Measurements from ENCODE around the gene MTM1.

Gene MTM1

DNA sequence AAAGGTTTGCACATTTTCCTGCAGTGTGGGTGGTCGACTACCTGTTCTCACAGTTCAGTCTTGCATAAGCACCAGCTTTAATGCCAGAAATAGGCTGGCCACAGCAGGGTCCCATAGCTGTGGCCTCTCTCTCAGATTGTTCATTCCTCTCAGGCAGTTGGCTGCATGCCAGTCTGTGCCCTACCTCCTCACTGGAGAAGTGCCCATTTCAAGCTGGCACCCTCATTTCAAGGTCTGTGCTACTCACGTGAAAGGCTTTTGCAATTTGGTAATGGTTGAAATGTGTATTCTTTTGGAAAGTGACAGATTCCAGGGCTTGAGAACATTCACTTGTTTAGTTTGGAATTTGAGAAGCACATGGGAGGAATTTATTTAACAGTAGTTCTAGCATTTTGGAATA, 95.9 kb downstream of the MTM1 start:
- no peak for DNase-seq (ENCODE audit: low spot score)

DNA sequence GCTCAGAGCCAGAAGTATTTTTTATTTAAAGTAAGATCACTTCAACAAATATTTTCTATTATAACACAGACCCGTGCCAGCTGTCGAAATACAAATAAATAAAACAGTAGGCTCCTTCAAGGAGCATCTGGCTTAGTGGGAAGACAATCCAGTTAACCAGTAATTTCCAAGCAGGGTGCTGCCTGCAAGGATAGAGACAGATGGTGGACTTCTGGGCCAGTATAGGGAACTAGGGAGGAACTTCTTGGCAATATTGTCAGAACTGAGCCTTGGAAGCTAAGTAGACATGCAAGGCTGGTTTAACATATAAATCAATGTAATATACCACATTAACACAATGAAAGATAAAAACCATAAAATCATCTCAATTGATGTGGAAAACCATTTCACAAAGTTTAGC, 107.8 kb downstream of the MTM1 start:
- no peak for DNase-seq (ENCODE audit: low spot score)

DNA sequence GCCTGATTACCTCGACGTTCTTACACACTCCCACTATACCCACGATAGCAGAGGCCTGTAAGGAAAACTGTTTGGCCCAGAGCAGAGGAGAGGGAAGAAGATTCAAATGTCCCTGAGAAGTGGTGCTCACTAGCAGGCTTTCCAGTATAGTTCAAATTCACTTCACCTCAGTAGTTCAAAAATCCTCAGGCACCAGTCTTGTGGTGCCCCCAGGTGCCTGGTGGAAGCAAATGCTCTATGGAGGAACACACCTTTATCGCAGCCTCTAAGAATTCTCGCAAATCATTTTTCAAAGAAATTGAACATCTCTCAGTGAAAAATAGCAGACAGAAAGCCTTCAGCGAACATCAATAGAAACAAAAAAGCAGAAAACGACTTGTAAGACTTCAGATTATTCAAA, 112.6 kb downstream of the MTM1 start:
- no peak for DNase-seq (ENCODE audit: low spot score)

DNA sequence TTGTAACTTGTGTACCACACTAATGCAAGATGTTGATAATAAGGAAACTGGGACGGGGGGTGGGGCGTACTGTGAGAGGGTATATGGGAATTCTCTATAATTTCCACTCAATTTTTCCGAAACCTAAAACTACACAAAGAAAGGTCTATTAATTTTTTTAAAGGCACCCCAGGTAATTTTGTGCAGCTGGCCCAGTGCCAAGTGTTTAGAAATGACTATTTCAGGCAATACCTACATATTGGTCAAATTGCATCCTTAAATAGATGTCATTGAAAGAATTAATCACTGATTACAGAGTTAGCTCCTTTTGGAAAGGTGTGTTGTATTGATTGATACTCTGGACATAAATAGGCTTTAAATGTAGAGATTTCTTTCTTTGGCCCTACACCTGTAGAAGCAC, 114.7 kb downstream of the MTM1 start:
- DNase-seq (ENCODE audit: low spot score) = no peak

DNA sequence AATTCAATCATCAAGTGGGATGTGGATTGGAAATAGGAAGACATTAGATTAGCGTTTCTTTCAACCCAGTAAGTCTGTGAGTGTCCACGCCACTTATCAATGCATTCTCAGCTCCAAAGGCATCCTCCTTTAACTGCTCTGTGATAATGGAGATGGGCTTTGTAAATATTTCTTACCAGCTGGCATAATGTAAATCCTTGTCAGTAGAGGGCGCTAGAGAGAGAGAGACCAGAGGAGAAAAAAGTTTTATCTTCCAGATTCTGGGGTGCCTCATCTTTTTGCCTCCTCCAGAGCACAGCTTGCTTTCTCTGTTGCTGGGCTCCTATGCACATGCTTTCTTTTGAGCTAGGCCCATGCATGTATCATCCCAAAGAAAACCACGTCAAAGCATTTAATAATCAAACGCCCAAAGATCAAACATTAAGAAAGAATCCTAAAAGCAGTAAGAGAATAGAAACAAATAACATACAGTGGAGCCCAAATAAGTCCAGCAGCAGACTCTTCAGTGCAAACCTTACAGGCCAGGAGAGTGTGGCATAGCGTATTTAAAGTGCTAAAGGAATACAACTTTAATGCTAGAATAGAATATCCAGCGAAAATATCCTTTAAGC, 115.2 kb downstream of the MTM1 start:
- DNase-seq (ENCODE audit: low spot score) = no peak

DNA sequence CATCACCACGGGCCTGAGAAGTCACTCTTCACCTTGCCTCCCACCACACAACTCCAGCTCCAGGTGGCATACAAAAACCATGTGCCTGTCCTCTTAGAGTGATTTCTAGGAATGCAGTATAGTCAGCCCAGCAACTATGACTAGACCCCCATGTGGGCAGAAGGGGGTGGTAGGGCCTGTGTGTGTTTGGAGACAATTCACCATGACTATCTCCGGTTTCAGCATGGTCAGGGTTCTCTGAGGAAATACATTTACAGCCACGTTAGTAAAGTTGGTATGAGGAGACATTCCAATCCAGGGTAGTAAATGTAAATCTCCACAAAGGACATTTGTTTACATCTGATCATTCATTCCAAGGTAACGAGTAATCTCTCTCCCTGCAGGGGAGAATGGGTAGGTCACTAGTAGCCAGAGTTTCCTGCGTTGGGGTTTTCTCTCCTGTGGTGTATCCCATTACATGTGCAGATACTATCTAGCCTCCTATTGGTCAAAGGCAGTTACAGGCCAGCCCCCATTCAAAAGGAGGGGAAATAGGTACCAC, 120.6 kb downstream of the MTM1 start:
- no peak for DNase-seq (ENCODE audit: low spot score)

DNA sequence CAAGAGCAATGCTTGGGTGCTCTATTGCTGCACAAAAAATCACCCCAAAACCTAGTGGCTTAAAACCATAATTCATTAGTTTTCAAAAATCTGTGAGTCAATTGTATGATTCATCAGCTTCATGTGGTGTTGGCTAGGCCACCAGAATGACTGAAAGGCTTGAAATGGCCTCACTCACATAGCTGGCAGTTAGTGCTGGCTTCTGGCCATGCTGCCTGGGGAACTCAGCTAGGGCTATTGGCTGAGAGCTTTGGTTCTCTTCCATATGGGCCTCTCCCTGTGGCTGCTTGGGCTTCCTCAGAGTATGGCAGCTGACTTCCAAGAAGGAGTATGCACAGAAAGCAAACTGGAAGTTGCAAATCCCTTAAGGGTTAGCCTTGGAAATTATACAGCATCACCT, 121.7 kb downstream of the MTM1 start:
- DNase-seq (ENCODE audit: low spot score) = no peak

DNA sequence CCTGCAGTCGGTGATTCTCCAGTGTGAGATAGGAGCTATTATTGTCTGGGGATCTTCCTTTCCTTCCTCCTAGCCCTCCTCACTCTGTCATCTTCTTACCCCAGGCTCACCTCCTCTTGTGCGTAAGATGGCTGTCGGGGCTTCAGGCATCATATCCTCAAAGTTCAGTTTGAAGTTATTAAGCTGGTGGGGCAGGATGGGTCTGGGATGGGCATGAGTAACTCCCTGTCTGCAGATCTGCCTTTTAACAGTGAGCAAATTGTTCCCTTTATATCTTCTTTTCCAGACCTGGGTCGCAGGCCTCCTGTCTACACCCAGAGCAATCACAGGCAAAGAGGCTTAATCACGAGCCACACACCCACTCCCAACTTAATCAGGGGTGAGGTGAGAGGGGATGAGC, 123.9 kb downstream of the MTM1 start:
- no peak for DNase-seq (ENCODE audit: low spot score)

DNA sequence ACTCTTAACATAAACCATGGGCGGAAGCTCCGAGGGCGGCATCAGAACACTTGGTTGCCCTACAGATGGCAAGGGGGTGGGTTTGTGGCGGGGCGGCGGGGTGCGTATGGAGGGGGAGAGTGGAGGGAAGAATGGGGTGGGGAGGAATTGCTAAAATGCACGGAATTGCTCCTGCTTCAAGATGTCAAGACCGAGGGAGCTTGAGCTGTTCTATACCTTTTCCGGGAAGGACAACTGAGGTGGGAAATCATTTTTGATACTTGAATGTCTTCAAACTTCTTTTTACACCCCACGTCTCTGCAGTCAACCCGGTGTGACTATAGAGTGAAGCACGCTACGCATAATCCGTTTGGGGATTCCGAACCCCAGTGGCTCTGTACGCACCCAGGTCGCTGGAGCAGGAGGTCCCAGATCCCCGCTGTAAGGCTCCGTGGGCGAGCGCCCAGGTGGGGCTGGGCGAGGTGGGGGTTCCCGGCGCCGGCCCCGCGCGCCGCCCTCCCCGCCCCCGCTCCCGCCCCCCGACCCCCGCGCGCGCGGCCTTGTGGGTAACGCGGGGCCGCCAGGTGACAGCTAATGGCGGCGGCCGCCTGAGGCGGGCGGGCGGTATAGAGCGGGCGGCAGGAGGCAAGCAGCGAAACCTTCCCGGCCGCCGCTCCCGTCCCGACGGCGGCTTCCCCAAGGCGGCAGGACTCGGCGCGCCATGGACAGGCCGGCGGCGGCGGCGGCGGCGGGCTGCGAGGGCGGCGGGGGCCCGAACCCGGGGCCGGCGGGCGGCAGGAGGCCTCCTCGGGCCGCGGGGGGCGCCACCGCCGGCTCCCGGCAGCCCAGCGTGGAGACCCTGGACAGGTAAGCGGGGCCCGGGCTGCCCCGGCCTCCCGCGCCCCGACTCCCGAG, 124.7 kb downstream of the MTM1 start, which contains the start of gene MTMR1:
Gene MTMR1, plus strand, starts transcription at position 566 of the 894 bp plus-strand sequence. Its CDS starts 135 bp downstream, at position 701.
- peak; percentile 32 for DNase-seq (ENCODE audit: low spot score)

DNA sequence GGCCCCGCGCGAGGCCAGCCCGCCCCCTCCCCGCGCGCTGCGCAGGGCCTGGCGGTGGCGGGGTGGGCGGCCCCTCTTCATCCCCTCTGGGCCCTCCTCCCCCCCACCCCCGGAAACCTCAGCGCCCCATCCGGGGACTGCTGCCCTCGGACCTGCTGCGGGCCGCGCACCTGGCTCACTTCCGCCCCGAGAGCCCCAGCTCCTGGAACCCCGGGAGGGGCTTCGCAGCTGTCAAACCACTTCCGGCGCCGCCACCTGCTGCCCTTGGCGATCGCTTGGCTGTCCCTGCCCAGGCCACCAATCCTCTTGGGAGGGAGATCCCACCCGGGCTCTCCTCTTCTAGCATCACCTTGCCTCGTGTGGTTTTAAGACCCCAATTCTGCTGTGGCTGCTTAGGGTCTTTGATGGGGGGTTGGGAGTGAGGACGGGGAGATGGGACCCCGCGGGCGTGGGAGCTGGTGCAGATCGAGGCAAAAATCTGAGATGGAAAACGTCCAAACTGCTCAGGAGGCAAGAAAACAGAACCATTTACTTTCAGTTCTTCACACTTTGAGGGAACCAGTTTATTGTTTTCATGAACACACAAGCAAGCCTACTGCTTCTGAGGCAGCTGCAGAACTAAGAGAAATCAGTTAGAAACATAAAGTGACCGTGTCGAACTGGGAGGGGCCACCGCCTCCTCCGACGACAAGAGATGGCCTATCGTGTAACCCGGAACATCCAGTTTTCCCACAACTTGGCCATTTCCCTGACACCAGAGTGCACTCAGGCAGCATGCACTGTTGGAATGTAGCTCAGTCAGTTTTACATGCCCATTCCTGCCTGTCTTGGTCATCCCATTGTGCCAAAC, 125.5 kb downstream of the MTM1 start:
- peak; percentile 58 for DNase-seq (ENCODE audit: low spot score)

DNA sequence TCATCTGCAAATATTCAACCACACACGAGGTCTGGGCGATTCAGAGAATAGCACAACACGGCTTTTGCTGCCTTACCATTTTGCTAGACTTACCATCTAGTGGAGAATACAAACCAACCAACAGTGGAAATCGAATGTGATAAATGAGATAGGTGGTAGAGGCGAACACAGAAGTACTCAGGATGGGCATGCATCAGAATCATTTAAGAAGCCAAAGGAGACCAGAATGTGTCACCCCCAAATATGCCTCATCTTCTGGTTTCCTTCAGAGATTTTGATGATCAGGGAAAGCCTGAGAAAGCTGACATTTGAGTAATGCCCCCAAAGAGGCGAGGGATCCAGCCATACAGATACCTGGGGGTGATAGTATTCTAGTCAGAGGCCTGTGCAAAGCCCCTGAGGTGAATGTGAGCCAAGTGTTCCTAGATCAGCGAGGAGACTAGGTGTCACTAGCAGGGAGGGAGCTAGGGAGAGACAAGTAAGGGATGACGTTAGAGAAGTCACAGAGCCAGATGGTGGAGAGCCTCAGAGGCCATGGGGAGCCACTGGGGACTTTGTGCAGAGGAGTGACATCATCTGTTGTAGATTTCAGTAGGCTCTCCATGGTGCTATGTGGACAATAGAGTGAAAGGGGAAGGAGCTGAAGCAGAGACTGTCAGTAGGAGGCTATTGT, 126.5 kb downstream of the MTM1 start:
- no peak for DNase-seq (ENCODE audit: low spot score)

DNA sequence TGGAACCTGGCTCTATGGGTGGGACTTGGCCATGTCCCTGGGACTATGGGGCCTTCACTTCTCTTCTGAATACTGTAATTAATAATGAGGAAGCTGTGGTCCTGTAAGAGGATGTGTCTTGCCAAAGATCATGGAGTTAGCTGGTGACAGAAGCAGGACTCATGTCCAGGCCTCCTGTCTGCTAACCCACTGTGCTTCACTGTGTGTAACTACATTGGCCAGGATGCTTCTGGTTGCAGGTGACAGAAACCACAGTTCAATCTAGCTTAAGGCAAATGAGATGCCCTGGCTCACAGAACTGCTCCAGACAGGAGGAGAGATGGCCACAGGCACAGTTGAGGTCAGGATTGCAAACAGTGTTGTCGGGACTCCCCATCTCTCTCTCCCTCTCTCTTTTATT, 127.9 kb downstream of the MTM1 start:
- no peak for DNase-seq (ENCODE audit: low spot score)

DNA sequence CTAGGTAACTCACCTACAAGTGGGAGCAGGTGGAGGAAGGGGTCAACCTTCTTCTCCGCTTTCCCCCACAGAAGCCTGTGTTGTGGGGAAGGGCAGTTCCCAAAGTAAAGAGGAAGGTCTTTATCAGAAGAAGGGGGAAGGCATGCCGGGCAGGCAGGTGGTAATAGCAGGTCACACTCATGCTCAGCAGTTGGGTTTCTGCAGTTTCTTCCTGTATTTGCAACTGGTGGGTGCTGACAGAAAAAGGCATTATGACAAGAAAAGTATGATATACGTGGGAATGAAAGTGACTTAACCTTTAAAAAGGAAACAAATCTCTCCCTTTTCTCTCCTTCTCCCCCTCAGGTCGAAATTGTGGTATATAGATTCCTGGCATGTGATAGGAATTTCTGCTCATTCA, 128.4 kb downstream of the MTM1 start:
- no peak for DNase-seq (ENCODE audit: low spot score)

DNA sequence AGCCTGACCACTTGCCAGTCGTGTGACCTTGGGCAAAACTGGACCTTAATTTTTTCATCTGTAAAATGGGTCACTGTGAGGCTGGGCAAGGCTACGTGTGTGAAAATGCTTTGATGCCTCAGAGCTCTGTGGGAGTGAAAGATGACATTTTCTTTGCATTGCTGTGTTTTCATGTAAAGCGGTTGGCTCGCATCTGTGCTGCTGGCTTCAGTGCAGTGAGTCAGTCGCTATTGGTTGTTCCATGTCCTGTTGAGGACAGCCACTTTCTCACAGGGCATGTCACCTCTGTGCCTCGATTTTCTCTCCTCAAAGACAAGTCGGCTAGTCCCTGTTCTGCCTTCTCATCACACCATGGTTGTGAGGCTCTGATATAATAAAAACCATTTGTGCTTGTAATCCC, 129.2 kb downstream of the MTM1 start:
- DNase-seq (ENCODE audit: low spot score) = no peak

DNA sequence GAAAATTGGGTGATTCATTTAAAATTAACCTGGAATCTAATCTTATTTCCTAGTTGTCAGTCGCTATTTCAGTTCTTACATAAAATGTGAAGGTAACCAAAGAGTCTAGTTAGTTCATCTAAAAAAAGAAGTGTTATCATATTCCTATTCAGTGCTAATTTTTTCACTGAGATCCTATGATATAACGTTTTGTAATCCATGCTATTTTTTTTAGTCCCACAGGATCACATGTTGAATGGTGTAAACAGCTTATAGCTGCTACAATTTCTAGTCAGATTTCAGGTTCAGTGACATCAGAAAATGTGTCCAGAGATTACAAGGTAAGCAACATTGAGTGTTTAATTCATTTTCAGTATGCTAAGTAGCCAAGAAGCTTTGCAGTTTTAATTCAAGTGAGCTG, 130.6 kb downstream of the MTM1 start:
- DNase-seq (ENCODE audit: low spot score) = no peak

DNA sequence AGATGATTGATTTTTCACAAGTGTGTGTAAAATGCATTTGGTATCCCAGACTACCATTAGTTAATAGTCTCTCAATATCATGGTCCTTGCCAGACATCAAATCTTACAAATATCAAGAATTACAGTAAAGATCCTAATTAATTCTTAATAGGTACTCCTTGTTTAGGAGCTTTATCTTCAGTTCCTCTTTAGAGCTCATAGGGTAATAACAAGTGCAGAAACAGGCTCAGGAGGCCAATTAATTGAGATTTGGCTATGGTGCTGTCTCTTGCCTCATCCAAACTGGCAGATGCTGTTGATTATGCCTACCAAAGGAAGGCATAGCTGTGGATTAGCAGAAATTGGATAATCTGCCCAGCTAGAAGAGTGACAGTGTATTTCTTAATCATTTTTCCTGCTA, 131.7 kb downstream of the MTM1 start:
- DNase-seq (ENCODE audit: low spot score) = no peak

DNA sequence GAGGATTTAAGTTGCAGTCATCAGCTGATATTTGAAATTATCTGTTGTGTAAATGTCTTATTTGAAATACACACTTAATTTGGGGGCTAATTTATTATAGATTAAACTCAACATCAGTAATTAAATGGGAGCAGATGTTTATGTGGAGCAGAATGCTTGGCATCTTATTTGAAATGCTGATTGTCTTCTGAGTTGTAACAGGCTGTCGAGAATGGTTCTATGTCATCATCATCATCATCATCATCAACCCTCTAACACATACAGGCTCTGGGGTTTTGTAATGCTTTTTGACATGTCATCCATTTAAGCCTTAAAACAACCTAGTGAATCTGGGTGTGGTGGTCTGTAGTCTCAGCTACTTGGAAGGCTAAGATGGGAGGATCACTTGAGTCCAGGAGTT, 133.0 kb downstream of the MTM1 start:
- no peak for DNase-seq (ENCODE audit: low spot score)

DNA sequence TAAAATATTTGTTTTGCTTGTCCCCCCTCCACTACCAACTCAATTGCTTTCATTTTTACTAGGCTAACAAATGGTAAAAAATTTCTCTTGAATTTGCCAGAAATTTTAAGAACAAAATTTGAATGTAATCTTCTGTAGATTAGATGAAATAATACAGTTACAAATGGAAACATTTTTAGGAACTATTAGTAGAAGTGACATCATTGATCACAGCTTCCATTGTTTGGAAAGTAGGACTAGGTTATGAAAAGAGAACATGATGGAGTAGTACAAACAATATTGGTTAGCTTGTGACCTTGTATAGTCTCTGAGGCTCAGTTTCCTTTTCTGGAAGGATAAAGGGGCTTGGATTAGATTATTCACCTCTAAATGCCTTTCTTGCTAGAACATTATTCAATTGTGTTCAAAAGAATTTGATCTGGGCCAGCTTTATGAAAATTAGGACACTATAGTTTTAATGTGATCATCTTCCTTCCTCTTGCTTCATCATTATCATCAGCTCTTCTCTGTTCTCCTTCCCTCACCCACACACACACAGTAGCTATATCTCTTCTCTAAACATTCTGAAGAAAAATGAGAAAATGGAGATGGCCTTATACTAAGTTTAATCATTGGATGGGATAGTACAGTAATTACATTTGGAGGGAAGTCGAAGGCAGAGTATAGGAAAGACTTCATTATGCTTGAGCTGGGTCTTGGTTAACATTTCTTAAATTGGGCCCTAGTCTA, 134.7 kb downstream of the MTM1 start:
- no peak for DNase-seq (ENCODE audit: low spot score)

DNA sequence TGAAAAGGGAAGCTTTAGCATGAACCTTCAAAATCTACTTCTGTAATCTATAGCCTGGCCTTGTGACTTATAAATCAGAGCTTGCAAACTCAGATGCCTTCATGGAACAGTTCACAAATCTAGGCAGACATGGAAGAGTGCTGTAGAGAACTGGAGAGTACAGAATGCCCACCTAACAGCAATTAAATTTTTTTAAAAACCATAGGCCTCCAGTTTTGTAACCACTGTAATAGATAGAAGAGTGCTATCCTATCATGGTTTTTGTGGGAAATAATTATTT, 135.2 kb downstream of the MTM1 start:
- no peak for DNase-seq (ENCODE audit: low spot score)

DNA sequence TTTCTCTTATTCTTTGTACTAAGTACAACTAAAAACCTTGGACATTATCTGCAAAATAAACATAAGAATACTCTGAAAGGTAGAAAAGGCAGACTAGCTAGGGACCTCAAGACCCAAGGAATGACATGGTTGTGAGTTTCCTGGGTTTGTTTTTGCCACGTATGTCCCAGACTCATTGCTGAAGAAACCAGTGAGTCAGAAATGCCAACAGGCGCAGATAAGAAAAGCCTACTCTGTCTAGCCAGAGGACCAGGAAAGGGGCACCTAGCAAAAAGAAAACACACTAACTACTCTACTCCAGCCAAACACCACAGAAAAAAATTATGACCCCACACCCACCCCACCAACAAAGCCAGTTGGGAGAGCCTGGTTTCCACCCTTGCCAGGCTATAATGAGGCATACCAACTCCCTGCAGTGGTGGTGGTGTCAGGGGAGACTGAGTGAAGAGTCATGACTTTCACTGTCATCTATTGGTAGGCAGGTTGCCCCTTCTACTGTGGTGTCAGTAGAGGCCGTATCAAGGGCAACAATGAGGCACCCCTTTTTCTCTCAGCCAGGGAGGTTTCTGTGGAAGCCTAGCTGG, 135.7 kb downstream of the MTM1 start:
- no peak for DNase-seq (ENCODE audit: low spot score)

DNA sequence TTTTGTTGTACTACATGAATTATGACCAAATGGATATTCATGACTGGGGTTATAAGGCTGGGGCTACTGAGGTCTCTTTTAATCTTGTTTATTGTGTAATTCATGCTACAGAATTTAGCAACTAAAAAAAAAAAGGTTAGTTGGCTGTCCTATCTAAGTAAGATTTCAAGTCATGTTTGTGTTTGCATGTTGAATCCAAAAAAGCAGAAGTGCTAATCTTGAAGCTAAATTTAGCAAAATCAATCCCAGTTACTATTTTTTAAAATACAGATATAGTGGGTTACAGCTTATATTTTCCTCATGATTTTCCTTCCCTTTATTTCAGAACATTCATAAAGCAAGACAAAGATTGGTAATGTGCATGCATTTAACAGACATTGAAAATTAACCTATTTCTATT, 144.2 kb downstream of the MTM1 start:
- no peak for DNase-seq (ENCODE audit: low spot score)
